ENCODE results near the gene UBTD1. TPM values are rescaled to one million over a fixed set of nuclear protein-coding genes. Genes with fewer than 3 reads are reported as not detected.
"Not testable (repeated sequence)": the region's sequence is repeated elsewhere in the genome, so short reads cannot be mapped to it uniquely, and the experiment has no call there.

The UBTD1 gene
- polyA plus RNA-seq, 4 donors, result 1.1 to 7.6 (median 4.8) TPM

DNA sequence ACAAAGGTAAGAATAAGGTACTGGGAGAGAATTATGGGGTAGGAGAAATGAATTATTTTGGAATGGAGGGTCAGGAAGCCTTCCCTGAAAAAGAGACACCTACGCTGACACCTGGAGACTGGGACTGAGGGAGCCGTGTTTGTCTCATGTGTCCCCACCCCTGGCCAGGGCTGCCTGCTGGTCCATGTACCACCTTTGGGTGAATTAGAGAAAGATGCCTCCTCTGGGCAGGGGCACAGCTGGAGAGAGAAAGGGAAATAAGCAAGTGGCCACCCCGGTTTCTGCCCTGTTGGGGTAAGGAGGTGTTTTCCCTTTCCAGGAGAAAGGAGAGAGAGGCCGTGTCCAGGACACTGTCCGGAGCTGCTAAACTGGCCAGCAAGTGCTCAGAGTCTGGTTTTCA, 21.8 kb downstream of the UBTD1 start:
- FAIRE-seq, result no peak
- no peak for DNase-seq
- no peaks in the 10 kb centered on the region for H3K36me3 ChIP-seq (ENCODE audit: control insufficient read depth in 3 of 3, insufficient read depth in 2 of 3, low read depth in 1 of 3, low read length in 3 of 3)
- no peaks in the 10 kb centered on the region for H3K9me3 ChIP-seq (ENCODE audit: control insufficient read depth in 2 of 2, insufficient read depth in 1 of 2, low read depth in 1 of 2, low read length in 1 of 2)
- WGBS, 3 donors, result 87 to 89% (median 88%) methylated on average over 5 of the region's 5 CpGs
- no peaks in the 10 kb centered on the region for H3K27me3 ChIP-seq (ENCODE audit: control insufficient read depth in 3 of 3, insufficient read depth in 3 of 3, low read length in 3 of 3)
- H3K27ac ChIP-seq (ENCODE audit: low read depth in 1 of 3, low read length in 2 of 3), result no peak overlapping the region
- no peaks in the 10 kb centered on the region for H3K4me1 ChIP-seq (ENCODE audit: control insufficient read depth in 3 of 3, insufficient read depth in 2 of 3, low read depth in 1 of 3, low read length in 2 of 3)
- H3K4me3 ChIP-seq (ENCODE audit: low read depth in 1 of 3, low read length in 3 of 3), result no peak overlapping the region

DNA sequence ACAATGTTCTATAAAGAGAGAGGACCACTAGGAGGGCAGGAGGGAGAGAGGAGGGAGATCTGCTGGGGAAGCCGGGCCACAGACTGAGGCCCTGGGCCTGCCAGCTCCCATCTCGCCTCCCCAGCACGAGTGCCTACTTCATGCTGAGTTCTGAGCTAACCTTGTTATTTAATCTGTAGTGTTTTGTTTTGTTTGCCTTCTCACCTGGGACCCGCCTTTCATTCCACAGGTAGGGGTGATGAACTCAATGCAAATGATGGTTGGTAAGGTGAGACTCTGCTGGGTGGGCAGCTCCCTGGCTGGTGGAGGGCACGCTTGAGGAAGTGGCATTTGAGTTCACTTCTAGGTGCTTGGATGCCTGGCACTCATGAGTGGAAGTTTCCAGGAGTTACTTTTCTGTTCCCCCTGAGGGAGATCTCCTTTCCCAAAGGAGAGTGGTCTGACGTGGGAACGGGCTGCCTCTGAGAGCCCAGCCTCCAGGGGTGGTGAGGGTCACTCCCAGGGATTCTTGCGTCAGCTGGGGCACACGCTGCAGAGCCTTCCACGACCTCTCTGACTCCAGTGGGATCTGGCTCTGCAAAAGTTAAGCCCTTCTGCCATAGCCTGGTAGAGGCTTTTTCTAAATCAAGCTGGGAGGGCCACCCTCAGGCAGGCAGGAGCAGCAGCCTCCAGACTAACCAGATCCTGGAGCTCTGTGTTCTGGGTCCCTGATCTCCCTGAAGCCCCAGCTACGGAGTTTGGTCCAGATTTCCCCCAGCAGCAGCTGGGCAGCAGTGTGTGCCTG, 22.4 kb downstream of the UBTD1 start:
- no peaks in the 10 kb centered on the region for H3K9me3 ChIP-seq (ENCODE audit: control insufficient read depth in 2 of 2, insufficient read depth in 1 of 2, low read depth in 1 of 2, low read length in 1 of 2)
- WGBS, 3 donors, result 79 to 85% (median 80%) methylated on average over 10 to 11 of the region's 11 CpGs
- H3K4me1 ChIP-seq (ENCODE audit: control insufficient read depth in 3 of 3, insufficient read depth in 2 of 3, low read depth in 1 of 3, low read length in 2 of 3), result no peaks in the 10 kb centered on the region
- no peaks in the 10 kb centered on the region for H3K27me3 ChIP-seq (ENCODE audit: control insufficient read depth in 3 of 3, insufficient read depth in 3 of 3, low read length in 3 of 3)
- no peak for FAIRE-seq
- H3K36me3 ChIP-seq (ENCODE audit: control insufficient read depth in 3 of 3, insufficient read depth in 2 of 3, low read depth in 1 of 3, low read length in 3 of 3), result no peaks in the 10 kb centered on the region
- H3K4me3 ChIP-seq (ENCODE audit: low read depth in 1 of 3, low read length in 3 of 3), result no peak overlapping the region
- no peak overlapping the region for H3K27ac ChIP-seq (ENCODE audit: low read depth in 1 of 3, low read length in 2 of 3)
- DNase-seq, result no peak

DNA sequence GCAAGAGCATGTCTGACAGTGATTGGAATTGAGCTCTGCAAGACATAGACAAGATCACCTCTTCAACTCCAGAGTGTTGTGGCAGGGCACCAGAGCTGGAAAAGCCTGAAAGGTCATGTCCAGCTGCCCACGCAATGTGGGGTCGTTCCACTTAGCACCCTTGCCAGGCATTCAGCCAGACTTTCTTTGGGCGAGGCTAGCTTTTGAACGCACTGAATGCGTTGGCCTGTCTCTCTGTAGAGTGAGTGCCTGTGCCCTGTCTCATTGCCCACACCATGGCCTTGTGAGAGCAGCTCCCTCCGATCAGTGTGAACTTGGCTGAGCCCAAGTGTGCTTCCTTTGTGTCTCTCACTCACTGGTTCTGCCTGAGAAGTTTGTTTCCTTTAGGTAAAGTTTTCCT, 23.3 kb downstream of the UBTD1 start:
- FAIRE-seq (no peak), DNase-seq (no peak)
- no peaks in the 10 kb centered on the region for H3K36me3 ChIP-seq (ENCODE audit: control insufficient read depth in 3 of 3, insufficient read depth in 2 of 3, low read depth in 1 of 3, low read length in 3 of 3)
- 48 to 74% (median 54%) methylated on average over 6 of the region's 6 CpGs for WGBS, 3 donors
- H3K4me3 ChIP-seq (ENCODE audit: low read depth in 1 of 3, low read length in 3 of 3), result no peak overlapping the region
- H3K27me3 ChIP-seq (ENCODE audit: control insufficient read depth in 3 of 3, insufficient read depth in 3 of 3, low read length in 3 of 3), result no peaks in the 10 kb centered on the region
- no peaks in the 10 kb centered on the region for H3K9me3 ChIP-seq (ENCODE audit: control insufficient read depth in 2 of 2, insufficient read depth in 1 of 2, low read depth in 1 of 2, low read length in 1 of 2)
- H3K4me1 ChIP-seq (ENCODE audit: control insufficient read depth in 3 of 3, insufficient read depth in 2 of 3, low read depth in 1 of 3, low read length in 2 of 3), result no peaks in the 10 kb centered on the region
- no peak overlapping the region for H3K27ac ChIP-seq (ENCODE audit: low read depth in 1 of 3, low read length in 2 of 3)

DNA sequence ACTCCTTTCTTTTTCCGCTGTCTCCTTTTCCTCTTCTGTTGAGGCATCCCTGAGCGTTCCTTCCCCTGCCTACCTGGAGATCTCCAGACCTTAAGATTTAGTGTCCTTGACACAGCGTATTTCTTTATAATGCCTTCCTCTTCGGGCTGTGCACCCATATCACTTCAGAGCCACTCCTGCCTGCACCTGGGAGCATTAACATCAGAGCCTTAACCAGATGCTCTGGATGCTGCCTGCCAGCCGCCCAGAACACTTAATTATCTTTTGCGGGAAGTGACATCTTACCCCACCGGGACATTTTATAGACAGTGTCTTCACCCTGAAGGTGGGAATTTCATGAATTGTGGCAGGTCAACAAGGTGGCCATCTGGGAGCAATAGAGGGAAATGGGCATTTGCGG, 24.2 kb downstream of the UBTD1 start:
- no peak for FAIRE-seq
- WGBS, 3 donors, result 86 to 93% (median 91%) methylated on average over 7 to 8 of the region's 8 CpGs
- H3K27ac ChIP-seq (ENCODE audit: low read depth in 1 of 3, low read length in 2 of 3), result no peak overlapping the region
- no peaks in the 10 kb centered on the region for H3K27me3 ChIP-seq (ENCODE audit: control insufficient read depth in 3 of 3, insufficient read depth in 3 of 3, low read length in 3 of 3)
- no peaks in the 10 kb centered on the region for H3K4me1 ChIP-seq (ENCODE audit: control insufficient read depth in 3 of 3, insufficient read depth in 2 of 3, low read depth in 1 of 3, low read length in 2 of 3)
- H3K4me3 ChIP-seq (ENCODE audit: low read depth in 1 of 3, low read length in 3 of 3), result no peak overlapping the region
- H3K36me3 ChIP-seq (ENCODE audit: control insufficient read depth in 3 of 3, insufficient read depth in 2 of 3, low read depth in 1 of 3, low read length in 3 of 3), result no peaks in the 10 kb centered on the region
- no peak for DNase-seq
- H3K9me3 ChIP-seq (ENCODE audit: control insufficient read depth in 2 of 2, insufficient read depth in 1 of 2, low read depth in 1 of 2, low read length in 1 of 2), result no peaks in the 10 kb centered on the region

GRCh38 chr10:97525086-97525485, 26.4 kb downstream of the UBTD1 start:
- Histone ChIP-seq H3K9me3 (ENCODE audit: control insufficient read depth in 2 of 2, insufficient read depth in 1 of 2, low read depth in 1 of 2, low read length in 1 of 2) (no peaks in the 10 kb centered on the region), H3K4me3 (ENCODE audit: low read depth in 1 of 3, low read length in 3 of 3) (no peak overlapping the region), H3K27ac (ENCODE audit: low read depth in 1 of 3, low read length in 2 of 3) (no peak overlapping the region), H3K27me3 (ENCODE audit: control insufficient read depth in 3 of 3, insufficient read depth in 3 of 3, low read length in 3 of 3) (no peaks in the 10 kb centered on the region), H3K36me3 (ENCODE audit: control insufficient read depth in 3 of 3, insufficient read depth in 2 of 3, low read depth in 1 of 3, low read length in 3 of 3) (no peaks in the 10 kb centered on the region), H3K4me1 (ENCODE audit: control insufficient read depth in 3 of 3, insufficient read depth in 2 of 3, low read depth in 1 of 3, low read length in 2 of 3) (no peaks in the 10 kb centered on the region)
- FAIRE-seq, result no peak
- no peak for DNase-seq
- WGBS, 3 donors, result 90 to 93% (median 91%) methylated on average over 5 of the region's 5 CpGs

DNA sequence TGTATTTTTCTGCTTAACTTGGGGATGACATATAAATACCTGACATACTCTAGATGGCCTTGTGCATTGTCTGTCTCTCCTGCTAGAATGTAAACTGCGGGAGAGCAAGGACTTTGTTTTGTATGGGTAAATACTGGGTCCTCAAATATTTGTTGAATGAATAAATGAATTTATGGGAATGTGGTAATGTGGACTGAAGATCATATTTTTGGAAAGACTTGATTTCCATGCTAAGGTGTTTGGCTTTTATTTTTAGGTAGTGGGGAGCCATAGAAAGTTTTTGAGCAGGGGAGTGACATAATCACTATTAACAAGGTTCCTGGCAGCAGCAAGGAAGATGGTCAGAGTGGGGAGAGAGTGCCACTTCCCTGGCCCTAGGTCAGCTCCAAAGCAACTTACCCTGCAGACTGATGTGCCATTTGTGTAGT, 27.0 kb downstream of the UBTD1 start:
- DNase-seq, result no peak
- no peaks in the 10 kb centered on the region for H3K36me3 ChIP-seq (ENCODE audit: control insufficient read depth in 3 of 3, insufficient read depth in 2 of 3, low read depth in 1 of 3, low read length in 3 of 3)
- H3K4me1 ChIP-seq (ENCODE audit: control insufficient read depth in 3 of 3, insufficient read depth in 2 of 3, low read depth in 1 of 3, low read length in 2 of 3), result no peaks in the 10 kb centered on the region
- H3K27ac ChIP-seq (ENCODE audit: low read depth in 1 of 3, low read length in 2 of 3), result no peak overlapping the region
- H3K27me3 ChIP-seq (ENCODE audit: control insufficient read depth in 3 of 3, insufficient read depth in 3 of 3, low read length in 3 of 3), result no peaks in the 10 kb centered on the region
- H3K4me3 ChIP-seq (ENCODE audit: low read depth in 1 of 3, low read length in 3 of 3), result no peak overlapping the region
- no peaks in the 10 kb centered on the region for H3K9me3 ChIP-seq (ENCODE audit: control insufficient read depth in 2 of 2, insufficient read depth in 1 of 2, low read depth in 1 of 2, low read length in 1 of 2)
- WGBS, 3 donors, result 84 to 100% (median 93%) methylated on average over 1 of the region's 1 CpG
- FAIRE-seq, result no peak

GRCh38 chr10:97528876-97529275, 30.2 kb downstream of the UBTD1 start:
- not testable (repeated sequence) for H3K4me3 ChIP-seq (ENCODE audit: low read depth in 1 of 3, low read length in 3 of 3); H3K9me3 ChIP-seq (ENCODE audit: control insufficient read depth in 2 of 2, insufficient read depth in 1 of 2, low read depth in 1 of 2, low read length in 1 of 2); H3K36me3 ChIP-seq (ENCODE audit: control insufficient read depth in 3 of 3, insufficient read depth in 2 of 3, low read depth in 1 of 3, low read length in 3 of 3); H3K4me1 ChIP-seq (ENCODE audit: control insufficient read depth in 3 of 3, insufficient read depth in 2 of 3, low read depth in 1 of 3, low read length in 2 of 3); DNase-seq; FAIRE-seq; H3K27me3 ChIP-seq (ENCODE audit: control insufficient read depth in 3 of 3, insufficient read depth in 3 of 3, low read length in 3 of 3); H3K27ac ChIP-seq (ENCODE audit: low read depth in 1 of 3, low read length in 2 of 3)
- WGBS, 3 donors, result 96 to 98% (median 96%) methylated on average over 8 to 27 of the region's 29 CpGs

DNA sequence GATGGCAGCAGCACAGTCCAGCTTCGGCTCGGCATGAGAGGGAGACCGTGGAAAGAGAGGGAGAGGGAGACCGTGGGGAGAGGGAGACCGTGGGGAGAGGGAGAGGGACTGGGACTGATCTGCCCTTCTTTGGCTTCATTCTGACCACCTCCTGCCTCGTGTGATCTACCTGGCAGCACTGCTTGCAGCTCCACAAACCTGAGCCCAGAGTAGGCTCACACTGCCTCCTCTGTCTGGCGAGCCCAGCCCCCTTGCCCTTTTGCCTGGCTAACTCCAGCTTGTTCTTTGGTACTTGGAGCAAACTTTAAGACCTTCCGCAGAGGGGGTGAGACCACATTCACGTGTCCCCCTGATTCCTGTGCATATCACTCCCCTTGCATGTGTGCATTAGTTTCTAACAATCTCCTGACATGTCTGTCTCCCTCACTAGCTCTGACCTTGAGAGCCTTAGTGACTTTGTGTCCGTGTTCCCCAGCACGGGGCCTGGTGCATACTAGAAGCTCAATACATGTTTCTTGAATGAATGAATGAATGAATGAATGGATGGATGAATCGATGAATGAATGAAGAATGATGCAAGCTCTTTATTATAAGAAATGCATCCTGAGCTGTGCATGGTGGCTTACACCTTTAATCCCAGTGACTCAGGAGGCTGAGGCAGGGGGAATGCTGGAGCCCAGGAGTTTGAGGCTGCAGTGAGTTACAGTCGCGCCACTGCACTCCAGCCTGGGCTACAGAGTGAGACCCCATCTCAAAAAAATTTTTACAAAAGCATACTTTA, 31.2 kb downstream of the UBTD1 start:
- Histone ChIP-seq H3K27ac (ENCODE audit: low read depth in 1 of 3, low read length in 2 of 3) (no peak overlapping the region), H3K4me1 (ENCODE audit: control insufficient read depth in 3 of 3, insufficient read depth in 2 of 3, low read depth in 1 of 3, low read length in 2 of 3) (no peaks in the 10 kb centered on the region), H3K4me3 (ENCODE audit: low read depth in 1 of 3, low read length in 3 of 3) (no peak overlapping the region), H3K36me3 (ENCODE audit: control insufficient read depth in 3 of 3, insufficient read depth in 2 of 3, low read depth in 1 of 3, low read length in 3 of 3) (no peaks in the 10 kb centered on the region), H3K9me3 (ENCODE audit: control insufficient read depth in 2 of 2, insufficient read depth in 1 of 2, low read depth in 1 of 2, low read length in 1 of 2) (no peaks in the 10 kb centered on the region), H3K27me3 (ENCODE audit: control insufficient read depth in 3 of 3, insufficient read depth in 3 of 3, low read length in 3 of 3) (no peaks in the 10 kb centered on the region)
- DNase-seq (no peak), FAIRE-seq (no peak)
- WGBS, 3 donors, result 70 to 87% (median 75%) methylated on average over 9 to 14 of the region's 14 CpGs
